HCT116 (cell line): ENCODE data around the gene ZNF91. TPM values are rescaled to one million over a fixed set of nuclear protein-coding genes. Genes with fewer than 3 reads are reported as not detected.

Experiments used
- ATAC-seq: fragments of 200-7000 bp; cut with Tn5 transposase; 2 replicates; pipeline ENCODE4 v1.9.1; 2020; ENCODE audit warnings: mild to moderate bottlenecking, moderate library complexity
- BruUV-seq: library from RNA; stranded (reverse); fragments of 400-500 nt; replicated peaks from 2 replicates; lab custom pipeline; 2021; lab: Mats Ljungman, UMichigan
- CTCF ChIA-PET: fragments of 300-600 bp; sonication (Branson Sonifier 250); formaldehyde crosslinking; loops from one replicate; lab custom pipeline; 2021; ENCODE audit warnings: antibody characterized with exemption; lab: Charles Lee
- POLR2A ChIA-PET: fragments of 300-600, 350-600 bp; sonication (Branson Sonifier 250); formaldehyde crosslinking; loops from one replicate; lab custom pipeline; 2021; ENCODE audit warnings: antibody characterized with exemption; lab: Charles Lee
- RAD21 ChIA-PET, 2 experiments: fragments of 300-600 bp; sonication (Branson Sonifier 250); formaldehyde crosslinking; loops; one replicate each; lab custom pipeline; 2023; ENCODE audit warnings: low total read pairs in 2 of 2; ENCODE audit not compliant: uncharacterized antibody in 2 of 2, unreplicated experiment in 2 of 2, low non-redundant PET in 1 of 2; lab: Charles Lee
- DNase-seq: peaks from one replicate; pipeline ENCODE4 v3.0.0-alpha.2; 2010; ENCODE audit warnings: low read depth, low spot score
- H2AFZ ChIP-seq: fragments of 200-600 bp; shearing (Covaris generic), sonication (generic); 2 replicates; pipeline ENCODE4 v1.6.1; 2017; ENCODE audit warnings: low read depth, mixed run types, mixed read lengths, antibody characterized with exemption, low read length; ENCODE audit not compliant: poor library complexity, severe bottlenecking
- H3K27ac ChIP-seq: 2 replicates; pipeline ENCODE4 v1.5.1; 2012; ENCODE audit warnings: low read depth, low read length
- H3K27me3 ChIP-seq: fragments of 200-600 bp; sonication (generic); 2 replicates; pipeline ENCODE4 v1.6.1; 2016; ENCODE audit warnings: mixed run types, low read length, mixed read lengths; ENCODE audit not compliant: insufficient read depth
- H3K36me3 ChIP-seq, 2 experiments: fragments of 200-500 bp in 1 of 2; fragments of 200-600 bp in 1 of 2; sonication (Bioruptor generic) in 1 of 2; sonication (generic) in 1 of 2; 2 replicates each; pipeline versions ENCODE4 v1.5.1 to v1.6.1; 2014 to 2016; ENCODE audit warnings: low read length in 2 of 2, inconsistent platforms in 1 of 2, mixed read lengths in 1 of 2, mixed run types in 1 of 2; ENCODE audit not compliant: insufficient read depth in 2 of 2, control insufficient read depth in 1 of 2
- H3K4me1 ChIP-seq, 2 experiments: fragments of 200-600 bp in 1 of 2; sonication (generic) in 1 of 2; 2 replicates each; pipeline versions ENCODE4 v1.5.1 to v1.6.1; 2012 to 2017; ENCODE audit warnings: low read length in 2 of 2, inconsistent platforms in 1 of 2, mild to moderate bottlenecking in 1 of 2, mixed read lengths in 1 of 2, mixed run types in 1 of 2, moderate library complexity in 1 of 2; ENCODE audit not compliant: insufficient read depth in 2 of 2, control insufficient read depth in 1 of 2
- H3K4me2 ChIP-seq: fragments of 200-600 bp; sonication (generic); 2 replicates; pipeline ENCODE4 v1.6.1; 2017; ENCODE audit warnings: mixed run types, low read length, mixed read lengths
- H3K4me3 ChIP-seq, 2 experiments: fragments of 200-600 bp in 1 of 2; sonication (generic) in 1 of 2; replicated peaks in 1 of 2; 2 replicates each; pipeline ENCODE4 v1.5.1; 2011 to 2016; ENCODE audit warnings: low read length in 2 of 2, control low read depth in 1 of 2, low read depth in 1 of 2, mild to moderate bottlenecking in 1 of 2, mixed read lengths in 1 of 2, mixed run types in 1 of 2
- H3K79me2 ChIP-seq: fragments of 200-600 bp; sonication (generic); 2 replicates; pipeline ENCODE4 v1.6.1; 2017; ENCODE audit warnings: mild to moderate bottlenecking, mixed run types, low read length, moderate library complexity, mixed read lengths; ENCODE audit not compliant: insufficient read depth
- H3K9ac ChIP-seq: fragments of 200-600 bp; sonication (generic); 2 replicates; pipeline ENCODE4 v1.6.1; 2016; ENCODE audit warnings: low read length, mixed read lengths
- H3K9me2 ChIP-seq: fragments of 200-600 bp; sonication (generic), shearing (Covaris generic); 2 replicates; pipeline ENCODE4 v1.6.1; 2017; ENCODE audit warnings: mixed run types, mild to moderate bottlenecking, moderate library complexity; ENCODE audit not compliant: insufficient read depth
- H3K9me3 ChIP-seq, 2 experiments: fragments of 200-500 bp in 1 of 2; fragments of 200-600 bp in 1 of 2; sonication (Bioruptor generic) in 1 of 2; sonication (generic) in 1 of 2; 2 replicates each; pipeline ENCODE4 v1.6.1; 2014 to 2017; ENCODE audit warnings: low read length in 2 of 2, mixed read lengths in 2 of 2, inconsistent platforms in 1 of 2, low read depth in 1 of 2, mild to moderate bottlenecking in 1 of 2, mixed run types in 1 of 2, moderate library complexity in 1 of 2; ENCODE audit not compliant: control insufficient read depth in 1 of 2, insufficient read depth in 1 of 2
- H4K20me1 ChIP-seq: fragments of 200-600 bp; sonication (generic), shearing (Covaris generic); 2 replicates; pipeline ENCODE4 v1.6.1; 2017; ENCODE audit warnings: mixed run types, mild to moderate bottlenecking, moderate library complexity; ENCODE audit not compliant: insufficient read depth
- ATF3 ChIP-seq: IDR thresholded peaks from 2 replicates; pipeline ENCODE4 v1.6.1; 2012
- EZH2 ChIP-seq: fragments of 200-600 bp; sonication (generic); IDR thresholded peaks from 2 replicates; pipeline ENCODE4 v1.6.1; 2017; ENCODE audit warnings: antibody characterized with exemption, mixed run types
- MAX ChIP-seq: IDR thresholded peaks from 2 replicates; pipeline ENCODE4 v1.6.1; 2012
- POLR2A ChIP-seq: IDR thresholded peaks from 2 replicates; pipeline ENCODE4 v1.7.0; 2011; ENCODE audit warnings: borderline replicate concordance; ENCODE audit not compliant: insufficient read depth, insufficient read length; ENCODE audit errors: extremely low read depth
- POLR2AphosphoS5 ChIP-seq: IDR thresholded peaks from 2 replicates; pipeline ENCODE4 v1.6.1; 2011; ENCODE audit warnings: mild to moderate bottlenecking, low read depth, low read length, moderate library complexity
- RAD21 ChIP-seq: IDR thresholded peaks from 2 replicates; pipeline ENCODE4 v1.6.1; 2012; ENCODE audit warnings: low read depth, mild to moderate bottlenecking
- REST ChIP-seq: IDR thresholded peaks from 2 replicates; pipeline ENCODE4 v1.6.1; 2012; ENCODE audit warnings: low read depth
- SP1 ChIP-seq: IDR thresholded peaks from 2 replicates; pipeline ENCODE4 v1.6.1; 2012; ENCODE audit warnings: low read depth
- ZBTB33 ChIP-seq: IDR thresholded peaks from 2 replicates; pipeline ENCODE4 v1.6.1; 2011; ENCODE audit warnings: mild to moderate bottlenecking, low read length, moderate library complexity; ENCODE audit not compliant: insufficient replicate concordance; ENCODE audit errors: extremely low read depth
- ZFX ChIP-seq: fragments of 450-650 bp; IDR thresholded peaks from 2 replicates; pipeline ENCODE4 v1.6.1; 2017
- intact Hi-C: fragments of 100-400 bp; cut with micrococcal nuclease; formaldehyde crosslinking; loops from 2 replicates; pipeline ENCODE4 v1.10.0; 2022
- total RNA-seq: library from RNA; stranded (reverse); gene quantifications from one replicate; pipeline ENCODE4 v1.2.1, GENCODE V29; 2021; ENCODE audit not compliant: unreplicated experiment

ZNF91 gene
- total RNA-seq, 1 experiment from 2014 or later, result 12.3 TPM

GRCh38 chr19:23377276-23377675 lies 18.0 kb downstream of the ZNF91 start (continued):
- TF ChIP-seq REST, result no peak
- no peak for TF ChIP-seq SP1
- TF ChIP-seq POLR2AphosphoS5, result no peak
- TF ChIP-seq ATF3, result no peak
- TF ChIP-seq RAD21, result no peak
- TF ChIP-seq POLR2A, result no peak
- no peak for TF ChIP-seq ZFX

GRCh38 chr19:23366437-23366836 lies 28.8 kb downstream of the ZNF91 start:
- Histone ChIP-seq H3K4me1 (no peaks in the 10 kb centered on the region), H3K36me3 (peaks cover under 1 to 3% of the 10 kb centered on the region in 2 experiments; a peak in 2 of 4 replicates), H3K27me3 (no peaks in the 10 kb centered on the region), H3K9me2 (no peaks in the 10 kb centered on the region), H3K4me2 (no peak overlapping the region), H3K79me2 (no peaks in the 10 kb centered on the region), H3K27ac (no peak overlapping the region), H4K20me1 (no peaks in the 10 kb centered on the region), H3K4me3 (no peak overlapping the region), H3K9ac (no peak overlapping the region), H3K9me3 (peaks cover 4 to 47% of the 10 kb centered on the region in 2 experiments; a peak in 3 of 4 replicates), H2AFZ (no peak overlapping the region)
- CTCF ChIA-PET, result no interaction called here
- RAD21 ChIA-PET, result no interaction called here
- BruUV-seq, result no TSS peak
- intact Hi-C loops, result no loop called here
- ATAC-seq (no peak), DNase-seq (no peak)
- no peak for TF ChIP-seq ATF3
- no peak for TF ChIP-seq EZH2
- TF ChIP-seq MAX, result no peak
- no peak for TF ChIP-seq REST
- no peak for TF ChIP-seq ZBTB33
- POLR2A ChIA-PET, result no interaction called here
